Ectodermal cell (in vitro differentiated cells): Measurements from ENCODE around the gene DAD1.
"Not testable (repeated sequence)": the region's sequence is repeated elsewhere in the genome, so short reads cannot be mapped to it uniquely, and the experiment has no call there.

Experiments
- H3K27ac ChIP-seq: 2 replicates; pipeline ENCODE4 v1.7.0; 2013; ENCODE audit warnings: mild to moderate bottlenecking, low read depth, low read length; ENCODE audit not compliant: insufficient read depth, poor library complexity, severe bottlenecking
- H3K27me3 ChIP-seq: 2 replicates; pipeline ENCODE4 v1.7.0; 2013; ENCODE audit warnings: mild to moderate bottlenecking, low read length; ENCODE audit not compliant: insufficient read depth, control insufficient read depth, poor library complexity, severe bottlenecking
- H3K36me3 ChIP-seq: one replicate; pipeline ENCODE4 v1.7.0; 2013; ENCODE audit warnings: low read length; ENCODE audit not compliant: control insufficient read depth, insufficient read depth
- H3K4me1 ChIP-seq: one replicate; pipeline ENCODE4 v1.7.0; 2013; ENCODE audit warnings: low read length; ENCODE audit not compliant: control insufficient read depth, insufficient read depth
- H3K4me3 ChIP-seq: 2 replicates; pipeline ENCODE4 v1.7.0; 2013; ENCODE audit warnings: low read depth, low read length, control low read depth; ENCODE audit not compliant: insufficient read depth
- H3K9me3 ChIP-seq: 2 replicates; pipeline ENCODE4 v1.7.0; 2013; ENCODE audit warnings: mild to moderate bottlenecking, low read length, moderate library complexity; ENCODE audit not compliant: control insufficient read depth
- WGBS, 2 experiments: methylation state at CpG; one replicate each; pipeline ENCODE4 v1.1.7; 2013; ENCODE audit warnings: missing lambda C conversion rate in 2 of 2; 5-methylcytosine and 5-hydroxymethylcytosine counted together

DAD1 gene

DNA sequence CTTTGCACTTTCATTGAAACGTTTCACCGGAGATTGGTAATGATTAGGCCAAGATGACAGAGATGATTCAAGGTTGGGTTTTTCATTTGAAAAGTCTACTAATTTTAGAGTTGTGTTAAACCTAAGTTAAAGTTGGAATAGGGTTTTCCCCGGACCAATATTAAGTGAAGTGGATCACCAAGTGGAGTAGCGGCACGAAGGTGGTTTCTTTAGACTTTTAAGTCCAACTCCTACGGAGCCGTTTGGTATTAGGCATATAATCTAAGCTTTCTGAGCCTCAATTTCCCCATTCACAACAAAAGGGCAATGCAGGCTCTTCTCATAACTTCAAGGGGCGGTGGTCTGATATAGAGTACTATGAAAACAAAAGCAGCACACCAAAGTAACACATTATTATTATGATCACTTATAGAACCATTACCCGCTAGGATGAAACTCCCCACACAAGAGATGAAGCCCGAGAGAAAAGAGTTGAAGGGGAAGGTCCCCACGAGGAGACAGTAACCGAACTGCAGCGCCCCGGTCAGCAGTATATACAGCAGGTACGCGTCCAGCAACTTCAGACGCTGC is 413 bp downstream of the DAD1 start:
- H3K9me3 ChIP-seq, result no peaks in the 10 kb centered on the region
- peak overlapping the region; percentile 97 for H3K4me3 ChIP-seq
- WGBS, 2 experiments, result 5 to 8% methylated on average over 16 of the region's 17 CpGs
- H3K4me1 ChIP-seq, result no peaks in the 10 kb centered on the region
- H3K27ac ChIP-seq, result peak overlapping the region; percentile 39
- H3K36me3 ChIP-seq, result no peaks in the 10 kb centered on the region
- no peaks in the 10 kb centered on the region for H3K27me3 ChIP-seq

DNA sequence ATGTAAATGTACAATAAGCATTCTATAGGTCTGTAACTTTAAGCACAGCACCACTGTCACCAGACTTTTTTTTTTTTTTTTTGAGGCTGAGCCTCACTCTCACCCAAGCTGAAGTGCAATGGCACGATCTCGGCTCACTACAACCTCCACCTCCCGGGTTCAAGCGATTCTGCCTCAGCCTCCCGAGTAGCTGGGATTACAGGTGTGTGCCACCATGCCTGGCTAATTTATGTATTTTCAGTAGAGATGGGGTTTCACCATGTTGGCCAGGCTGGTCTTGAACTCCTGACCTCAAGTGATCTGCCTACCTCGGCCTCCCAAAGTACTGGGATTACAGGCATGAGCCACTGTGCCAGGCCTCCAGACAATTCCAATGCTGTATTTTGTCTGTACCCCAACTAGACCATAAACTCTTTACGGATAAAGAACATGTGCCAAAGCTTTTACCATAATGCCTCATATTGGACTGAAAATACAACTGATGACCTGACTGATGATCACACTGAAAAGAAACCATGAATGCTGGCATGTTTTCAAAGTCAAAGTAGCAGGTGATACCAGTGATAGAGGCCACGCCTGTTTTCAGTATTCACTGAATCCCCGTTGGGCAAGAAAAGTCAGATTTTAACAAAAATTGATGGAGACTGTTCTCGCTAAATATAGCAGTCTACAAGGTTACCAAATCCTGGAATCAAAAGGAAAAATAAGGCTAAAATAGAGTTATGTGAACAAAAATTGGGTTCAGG is 1.2 kb downstream of the DAD1 start:
- 83 to 89% methylated on average over 10 of the region's 10 CpGs for WGBS, 2 experiments
- H3K27ac ChIP-seq, result not testable (repeated sequence)

DNA sequence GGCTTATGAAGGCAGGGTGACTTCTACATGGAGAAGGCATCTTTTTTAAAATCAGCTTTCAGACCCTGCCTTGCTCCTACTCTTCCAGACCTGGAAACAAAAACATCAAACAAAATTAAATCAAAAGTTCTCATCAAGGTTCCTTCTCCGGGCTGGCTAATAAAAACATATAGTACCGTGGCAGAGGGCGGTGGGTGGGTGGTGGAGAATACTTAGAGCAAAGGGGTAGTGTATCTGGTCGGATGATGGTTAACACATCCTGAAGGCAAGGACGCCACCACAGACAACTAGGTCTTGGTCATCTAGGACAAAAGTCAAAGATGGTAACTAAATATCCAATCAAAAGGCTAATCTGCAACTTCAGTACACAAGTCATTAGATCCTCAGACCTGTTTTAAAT is 1.8 kb downstream of the DAD1 start:
- WGBS, 2 experiments, result 96 to 98% methylated on average over 5 of the region's 5 CpGs
- no peaks in the 10 kb centered on the region for H3K4me1 ChIP-seq
- no peaks in the 10 kb centered on the region for H3K9me3 ChIP-seq
- no peaks in the 10 kb centered on the region for H3K36me3 ChIP-seq
- H3K4me3 ChIP-seq, result no peak overlapping the region
- no peaks in the 10 kb centered on the region for H3K27me3 ChIP-seq
- H3K27ac ChIP-seq, result no peak overlapping the region

More for the DNA sequence above, 1.2 kb downstream of the DAD1 start:
- not testable (repeated sequence) for H3K4me1 ChIP-seq, H3K36me3 ChIP-seq, H3K9me3 ChIP-seq, H3K27me3 ChIP-seq
- peak overlapping the region; percentile 97 for H3K4me3 ChIP-seq

DNA sequence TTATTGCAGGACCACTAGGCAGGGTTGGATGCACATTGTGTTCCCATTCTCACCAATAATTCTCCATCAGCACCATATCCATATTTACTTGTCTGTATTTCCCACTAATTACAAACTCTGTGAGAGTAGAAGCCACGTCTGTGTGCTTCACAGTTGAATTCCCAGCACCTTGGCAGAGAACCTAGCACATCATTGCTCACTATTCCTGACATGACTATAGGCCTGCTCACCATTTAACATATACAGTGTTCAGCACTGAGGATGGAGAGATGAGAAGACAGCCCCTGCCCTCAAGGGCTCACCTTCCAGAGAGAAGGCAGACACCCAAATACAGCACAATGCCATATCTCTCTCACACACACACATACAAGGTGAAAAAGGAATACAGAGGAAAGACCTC is 5.0 kb downstream of the DAD1 start:
- no peaks in the 10 kb centered on the region for H3K36me3 ChIP-seq
- peaks cover 7% of the 10 kb centered on the region for H3K4me1 ChIP-seq
- WGBS, 2 experiments, result 86 to 94% methylated on average over 1 of the region's 1 CpG
- H3K9me3 ChIP-seq, result no peaks in the 10 kb centered on the region
- no peak overlapping the region for H3K4me3 ChIP-seq
- no peak overlapping the region for H3K27ac ChIP-seq
- no peaks in the 10 kb centered on the region for H3K27me3 ChIP-seq

- Histone ChIP-seq H3K4me1 (peaks cover 7% of the 10 kb centered on the region), H3K4me3 (no peak overlapping the region), H3K9me3 (no peaks in the 10 kb centered on the region), H3K36me3 (no peaks in the 10 kb centered on the region), H3K27me3 (no peaks in the 10 kb centered on the region), H3K27ac (no peak overlapping the region)
- 80 to 92% methylated on average over 1 to 2 of the region's 2 CpGs for WGBS, 2 experiments
Observed at GRCh38 chr14:22580625-22581024, 8.4 kb downstream of the DAD1 start.

- 79 to 82% methylated on average over 3 of the region's 3 CpGs for WGBS, 2 experiments
- no peaks in the 10 kb centered on the region for H3K36me3 ChIP-seq
Observed at GRCh38 chr14:22579881-22580280, 9.1 kb downstream of the DAD1 start.

GRCh38 chr14:22579236-22579635 is 9.8 kb downstream of the DAD1 start:
- no peaks in the 10 kb centered on the region for H3K9me3 ChIP-seq
- H3K27me3 ChIP-seq, result no peaks in the 10 kb centered on the region
- peaks cover 7% of the 10 kb centered on the region for H3K4me1 ChIP-seq
- no peak overlapping the region for H3K4me3 ChIP-seq
- 93 to 100% methylated on average over 2 of the region's 2 CpGs for WGBS, 2 experiments
- peak overlapping the region; percentile 11 for H3K27ac ChIP-seq
- H3K36me3 ChIP-seq, result no peaks in the 10 kb centered on the region

More at GRCh38 chr14:22579881-22580280, 9.1 kb downstream of the DAD1 start:
- H3K9me3 ChIP-seq, result no peaks in the 10 kb centered on the region
- H3K27me3 ChIP-seq, result no peaks in the 10 kb centered on the region
- no peak overlapping the region for H3K27ac ChIP-seq
- peaks cover 7% of the 10 kb centered on the region for H3K4me1 ChIP-seq
- H3K4me3 ChIP-seq, result no peak overlapping the region

DNA sequence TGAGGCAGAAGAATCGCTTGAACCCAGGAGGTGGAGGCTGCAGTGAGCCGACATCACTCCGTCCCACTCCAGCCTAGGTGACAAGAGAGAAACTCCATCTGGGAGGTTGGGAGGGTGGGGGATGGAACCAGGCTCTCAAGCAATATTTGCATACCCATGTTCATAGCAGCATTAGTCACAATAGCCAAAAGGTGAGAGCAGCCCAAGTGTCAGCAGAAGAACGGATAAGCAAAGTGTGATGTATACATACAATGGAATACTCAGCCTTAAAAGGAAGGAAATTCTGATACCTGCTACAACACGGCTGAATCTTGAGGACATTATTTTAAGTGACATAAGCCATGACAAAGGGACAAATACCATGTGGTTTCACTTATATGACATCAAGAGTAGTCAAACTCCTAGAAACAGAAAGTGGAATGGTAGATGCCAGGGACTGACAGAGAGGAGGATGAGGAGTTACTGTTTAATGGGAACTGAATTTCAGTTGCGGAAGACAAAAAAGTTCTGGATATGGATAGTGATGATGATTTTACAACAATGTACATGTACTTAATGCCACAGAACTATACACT is 11.6 kb downstream of the DAD1 start:
- 73 to 82% methylated on average over 6 of the region's 6 CpGs for WGBS, 2 experiments
- H3K36me3 ChIP-seq, result peaks cover 13% of the 10 kb centered on the region

GRCh38 chr14:22573804-22574203 is 15.2 kb downstream of the DAD1 start:
- Histone ChIP-seq H3K27ac (no peak overlapping the region), H3K27me3 (no peaks in the 10 kb centered on the region), H3K36me3 (peaks cover 14% of the 10 kb centered on the region), H3K4me3 (no peak overlapping the region), H3K9me3 (no peaks in the 10 kb centered on the region), H3K4me1 (no peaks in the 10 kb centered on the region)
- WGBS, 2 experiments, result 94 to 95% methylated on average over 3 of the region's 3 CpGs

More for the DNA sequence above, 11.6 kb downstream of the DAD1 start:
- Histone ChIP-seq H3K4me1 (peaks cover 7% of the 10 kb centered on the region), H3K27me3 (no peaks in the 10 kb centered on the region), H3K9me3 (no peaks in the 10 kb centered on the region), H3K4me3 (no peak overlapping the region), H3K27ac (no peak overlapping the region)

- no peaks in the 10 kb centered on the region for H3K4me1 ChIP-seq
- no peak overlapping the region for H3K4me3 ChIP-seq
- H3K9me3 ChIP-seq, result no peaks in the 10 kb centered on the region
- 91 to 94% methylated on average over 1 of the region's 1 CpG for WGBS, 2 experiments
- H3K27me3 ChIP-seq, result no peaks in the 10 kb centered on the region
- no peak overlapping the region for H3K27ac ChIP-seq
- peaks cover 14% of the 10 kb centered on the region for H3K36me3 ChIP-seq
Observed at GRCh38 chr14:22572562-22573058, 16.4 kb downstream of the DAD1 start.
